Stimulated activated naive B cell treated with anti-CD40 and anti-IgM and Interleukin-4, amounts not matched to agents 10 μg/mL and 1 μg/mL and 100 μg/mL, for 72 hours (primary cell): Measurements from ENCODE around the gene RPGRIP1L.

Experiments
- ATAC-seq, 2 donors: fragments of 150-1000 bp; cut with Tn5 transposase; replicated peaks; 2 replicates each; pipeline ENCODE4 v1.10.0; 2021; ENCODE audit warnings: moderate library complexity in 1 of 2
- DNase-seq: peaks from one replicate; pipeline ENCODE4 v3.0.0; 2021
- H3K27ac Mint-ChIP-seq: one replicate; pipeline ENCODE4 v1.8.0; 2022; ENCODE audit warnings: mild to moderate bottlenecking, mixed read lengths
- H3K27me3 Mint-ChIP-seq, 2 donors: one replicate each; pipeline ENCODE4 v1.8.0; 2022; ENCODE audit warnings: mixed read lengths in 2 of 2
- H3K36me3 Mint-ChIP-seq, 2 donors: one replicate each; pipeline ENCODE4 v1.8.0; 2022; ENCODE audit warnings: mixed read lengths in 2 of 2, mild to moderate bottlenecking in 1 of 2
- H3K4me1 Mint-ChIP-seq, 2 donors: one replicate each; pipeline ENCODE4 v1.8.0; 2022; ENCODE audit warnings: mixed read lengths in 2 of 2, mild to moderate bottlenecking in 1 of 2
- H3K4me3 Mint-ChIP-seq, 2 donors: one replicate each; pipeline ENCODE4 v1.8.0; 2022; ENCODE audit warnings: mild to moderate bottlenecking in 2 of 2, mixed read lengths in 2 of 2, moderate library complexity in 1 of 2
- H3K9me3 Mint-ChIP-seq, 2 donors: one replicate each; pipeline ENCODE4 v1.8.0; 2022; ENCODE audit warnings: mixed read lengths in 2 of 2, mild to moderate bottlenecking in 1 of 2

RPGRIP1L gene

DNA sequence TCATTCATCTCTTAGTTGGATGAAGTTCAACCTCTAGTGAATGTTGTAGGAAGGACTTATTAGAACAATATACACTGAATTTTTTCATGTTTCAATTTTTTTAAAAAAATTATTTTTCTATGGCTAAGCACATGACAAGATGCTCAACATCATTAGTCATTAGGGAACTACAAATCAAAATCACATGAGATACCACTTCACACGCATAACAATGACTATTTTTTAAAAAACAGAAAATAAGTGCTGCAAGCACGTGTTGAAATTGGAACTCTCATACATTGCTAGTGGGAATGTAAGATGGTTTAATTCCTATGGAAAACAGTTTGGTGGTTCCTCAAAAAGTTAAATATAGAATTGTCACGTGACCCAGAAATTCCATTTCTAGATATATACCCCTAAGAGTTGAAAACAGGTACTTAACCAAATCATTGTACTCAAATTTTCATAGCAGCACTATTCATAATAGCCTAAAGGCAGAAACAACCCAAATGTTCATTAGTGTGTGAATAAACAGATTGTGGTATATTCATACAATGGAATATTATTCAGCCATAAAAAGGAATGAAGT lies 115.5 kb downstream of the RPGRIP1L start:
- H3K4me1 Mint-ChIP-seq: no peaks in the 10 kb centered on the region
- peaks cover 0 to 5% of the 10 kb centered on the region in 2 donors for H3K9me3 Mint-ChIP-seq
- peaks cover 0 to 4% of the 10 kb centered on the region in 2 donors for H3K27me3 Mint-ChIP-seq
- ATAC-seq: no peak
- peaks cover 0 to 3% of the 10 kb centered on the region in 2 donors for H3K36me3 Mint-ChIP-seq
- no peak overlapping the region for H3K4me3 Mint-ChIP-seq
- no peak overlapping the region for H3K27ac Mint-ChIP-seq
- DNase-seq: no peak

DNA sequence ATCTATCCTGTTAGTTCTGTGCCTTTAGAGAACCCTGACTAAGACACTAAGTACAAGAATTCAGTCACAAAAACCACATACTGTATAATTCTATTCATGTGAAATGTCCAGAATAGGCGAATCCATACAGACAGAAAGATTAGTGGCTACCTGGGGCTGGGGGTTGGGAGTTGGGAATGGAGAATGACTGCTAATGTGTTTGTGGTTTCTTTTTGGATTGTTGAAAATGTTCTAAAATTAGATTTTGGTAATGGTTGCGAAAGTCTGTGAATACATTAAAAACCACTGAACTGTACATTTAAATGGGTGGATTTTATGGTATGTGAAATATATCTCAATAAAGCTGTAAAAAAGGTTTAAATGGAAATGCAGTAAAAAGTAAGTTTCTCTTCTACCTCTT lies 120.3 kb downstream of the RPGRIP1L start:
- no peak for ATAC-seq
- DNase-seq: no peak
- Mint-ChIP-seq H3K9me3 (no peaks in the 10 kb centered on the region), H3K4me3 (no peak overlapping the region), H3K27me3 (peaks cover 4 to 9% of the 10 kb centered on the region in 2 donors), H3K27ac (no peak overlapping the region), H3K4me1 (no peaks in the 10 kb centered on the region), H3K36me3 (no peaks in the 10 kb centered on the region)

DNA sequence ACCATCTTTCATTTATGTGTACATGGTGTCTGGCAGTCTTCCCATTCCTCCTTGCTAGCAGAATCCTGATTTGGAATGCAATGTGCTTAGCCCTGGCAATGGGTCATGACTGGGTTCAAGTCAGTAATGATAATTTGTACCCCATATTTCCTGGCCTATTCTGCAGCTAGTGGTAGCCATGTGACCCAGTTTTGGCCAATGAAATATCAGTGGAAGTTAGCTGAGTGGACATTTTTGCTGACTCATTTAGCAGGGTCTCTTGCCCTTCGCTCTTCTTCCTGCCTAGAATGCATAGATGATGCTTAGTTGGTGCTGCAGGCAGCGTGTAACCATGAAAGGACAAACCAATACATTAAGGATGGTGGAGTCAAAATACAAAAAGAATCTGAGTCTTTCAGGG lies 121.9 kb downstream of the RPGRIP1L start:
- DNase-seq (no peak), ATAC-seq (no peak)
- Mint-ChIP-seq H3K9me3 (no peaks in the 10 kb centered on the region), H3K36me3 (no peaks in the 10 kb centered on the region), H3K27me3 (peaks cover 7 to 9% of the 10 kb centered on the region in 2 donors), H3K27ac (no peak overlapping the region), H3K4me3 (no peak overlapping the region), H3K4me1 (no peaks in the 10 kb centered on the region)

DNA sequence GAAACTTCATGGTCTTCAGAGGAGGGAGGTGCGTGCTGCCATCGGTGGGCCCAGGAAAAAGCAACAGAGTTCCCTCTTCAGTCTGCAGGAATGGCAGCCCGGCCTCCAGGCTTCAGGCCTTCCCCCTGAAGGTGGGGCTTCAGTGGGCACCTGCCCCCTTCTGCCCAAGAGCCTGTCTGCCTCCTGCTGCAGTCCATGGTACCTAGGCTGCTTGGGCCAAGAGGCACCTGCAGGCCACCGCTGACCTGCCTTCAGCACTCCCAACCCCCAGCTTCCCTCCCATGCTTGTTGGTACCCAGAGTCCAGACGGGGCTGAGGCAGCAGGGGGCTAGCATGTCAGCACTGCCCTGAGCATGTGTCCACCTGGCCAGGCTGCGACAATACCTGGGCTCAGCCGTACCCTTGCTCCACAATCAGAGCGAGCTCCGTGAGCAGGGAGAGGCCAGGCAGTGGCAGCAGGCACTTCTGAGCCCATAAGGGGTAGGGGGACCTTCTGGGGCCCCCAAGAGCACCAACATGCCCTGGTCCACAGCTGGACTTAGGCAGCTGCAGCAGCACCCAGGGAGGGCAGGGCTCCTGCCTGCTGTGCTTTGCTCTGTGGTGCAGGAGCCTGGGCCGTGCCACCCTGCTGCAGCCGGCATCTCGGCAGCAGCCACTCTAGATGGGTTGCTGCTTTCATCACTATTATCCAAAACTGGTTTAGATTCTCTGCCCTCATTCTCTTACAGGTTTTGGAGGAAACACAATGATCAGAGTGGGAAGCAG lies 123.4 kb downstream of the RPGRIP1L start:
- Mint-ChIP-seq H3K4me3 (no peak overlapping the region), H3K9me3 (no peaks in the 10 kb centered on the region), H3K27me3 (peaks cover 7 to 14% of the 10 kb centered on the region in 2 donors), H3K4me1 (no peaks in the 10 kb centered on the region), H3K27ac (no peak overlapping the region), H3K36me3 (no peaks in the 10 kb centered on the region)
- DNase-seq (no peak), ATAC-seq (no peak)

DNA sequence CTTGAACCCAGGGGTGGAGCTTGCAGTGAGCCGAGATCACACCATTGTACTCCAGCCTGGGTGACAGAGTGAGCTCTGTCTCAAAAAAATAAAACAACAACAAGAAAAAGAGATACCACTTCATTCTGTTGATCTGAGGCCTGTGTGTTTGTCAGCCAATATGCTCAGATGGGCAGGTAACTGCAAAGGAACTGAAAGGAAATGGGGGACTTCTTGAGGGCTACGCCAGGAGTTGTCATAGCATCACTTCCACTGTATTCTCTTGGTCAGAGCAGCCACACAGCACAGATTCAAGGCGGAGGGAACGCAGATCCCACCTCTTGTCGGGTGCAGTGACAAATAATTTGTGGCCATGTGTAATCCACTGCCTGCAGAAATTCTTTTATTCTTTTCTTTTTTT lies 126.8 kb downstream of the RPGRIP1L start:
- H3K4me3 Mint-ChIP-seq: no peak overlapping the region
- H3K27ac Mint-ChIP-seq: no peak overlapping the region
- peaks cover 7 to 14% of the 10 kb centered on the region in 2 donors for H3K27me3 Mint-ChIP-seq
- no peaks in the 10 kb centered on the region for H3K4me1 Mint-ChIP-seq
- ATAC-seq: no peak
- H3K9me3 Mint-ChIP-seq: peaks cover 9% of the 10 kb centered on the region in 2 donors
- peaks cover 0 to 7% of the 10 kb centered on the region in 2 donors for H3K36me3 Mint-ChIP-seq
- no peak for DNase-seq

DNA sequence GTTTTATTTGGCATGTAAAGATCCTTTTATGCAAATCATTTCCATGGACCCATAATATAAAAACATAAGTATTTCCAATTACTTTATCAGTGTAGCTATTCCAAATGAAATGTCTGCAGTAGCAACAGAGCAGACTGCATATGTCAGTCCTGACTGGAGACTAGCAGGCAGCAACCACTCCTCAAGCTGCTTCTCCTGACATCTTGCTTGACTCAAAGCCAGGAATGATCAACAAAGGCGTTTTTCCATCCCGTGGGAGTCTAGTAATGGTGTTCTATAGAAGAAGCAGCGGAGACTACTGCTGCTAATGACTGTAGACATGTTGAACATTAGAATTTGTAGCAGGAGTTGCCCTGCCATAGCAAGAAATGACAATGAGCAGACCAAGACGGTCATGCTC lies 127.4 kb downstream of the RPGRIP1L start:
- Mint-ChIP-seq H3K27me3 (peaks cover 7 to 17% of the 10 kb centered on the region in 2 donors), H3K4me1 (no peaks in the 10 kb centered on the region), H3K27ac (no peak overlapping the region), H3K9me3 (peaks cover 15% of the 10 kb centered on the region in 2 donors), H3K4me3 (no peak overlapping the region), H3K36me3 (peaks cover 3 to 7% of the 10 kb centered on the region in 2 donors)
- no peak for DNase-seq
- ATAC-seq: no peak

DNA sequence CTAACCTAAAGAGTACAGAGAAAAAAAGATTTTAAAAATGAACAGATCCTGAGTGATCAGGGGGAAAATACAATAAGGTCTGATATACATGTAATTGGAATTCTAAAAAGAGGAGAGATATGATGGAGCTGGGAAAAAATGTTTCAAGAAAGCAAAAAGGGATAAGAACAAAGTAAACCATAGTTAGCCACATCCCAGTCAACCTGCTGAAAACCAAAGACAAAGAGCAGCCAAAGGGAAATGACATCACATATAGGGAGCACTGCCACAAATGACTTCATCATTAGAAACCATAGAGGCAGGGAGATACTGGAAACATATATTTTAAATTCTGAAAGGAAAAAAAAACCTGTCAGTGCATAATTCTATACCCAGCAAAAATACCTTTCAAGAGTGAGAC lies 131.9 kb downstream of the RPGRIP1L start:
- H3K27me3 Mint-ChIP-seq: peaks cover 11 to 27% of the 10 kb centered on the region in 2 donors
- H3K9me3 Mint-ChIP-seq: peaks cover 20 to 21% of the 10 kb centered on the region in 2 donors
- DNase-seq: no peak
- H3K4me1 Mint-ChIP-seq: no peaks in the 10 kb centered on the region
- no peak overlapping the region for H3K27ac Mint-ChIP-seq
- ATAC-seq: no peak
- H3K4me3 Mint-ChIP-seq: no peak overlapping the region
- H3K36me3 Mint-ChIP-seq: peaks cover 9 to 11% of the 10 kb centered on the region in 2 donors

DNA sequence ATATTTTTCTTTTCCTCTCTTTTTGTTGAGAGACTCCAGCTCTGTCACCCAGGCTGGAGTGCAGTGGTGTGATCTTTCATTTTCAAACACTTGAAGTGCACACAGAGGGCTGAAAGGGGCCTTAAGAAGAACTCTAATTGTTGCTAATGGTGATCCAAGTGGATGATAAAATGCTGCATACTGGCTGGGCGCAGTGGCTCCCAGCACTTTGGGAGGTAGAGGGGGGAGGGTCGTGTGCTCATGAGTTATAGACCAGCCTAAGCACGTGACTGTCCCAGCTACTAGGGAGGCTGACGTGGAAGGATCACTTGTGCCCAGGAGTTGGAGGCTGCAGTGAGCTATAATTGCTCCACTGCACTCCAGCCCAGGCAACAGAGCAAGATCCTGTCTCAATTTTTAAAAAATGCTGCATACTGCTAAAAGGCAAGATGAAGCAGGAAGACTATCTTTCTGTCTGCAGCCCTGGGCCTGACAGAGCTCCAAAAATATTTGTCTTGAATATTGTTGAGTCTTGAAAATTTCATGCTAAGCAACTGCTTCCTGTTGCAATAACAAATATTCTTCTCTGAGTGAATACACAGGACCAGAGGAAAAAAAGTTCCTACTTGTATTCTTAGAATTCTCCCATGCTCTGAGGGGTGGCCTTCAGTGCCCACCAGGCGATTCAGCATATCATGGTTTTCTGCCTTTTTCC lies 137.0 kb downstream of the RPGRIP1L start:
- ATAC-seq: no peak
- Mint-ChIP-seq H3K4me3 (no peak overlapping the region), H3K9me3 (peaks cover 9 to 10% of the 10 kb centered on the region in 2 donors), H3K36me3 (peaks cover 4 to 9% of the 10 kb centered on the region in 2 donors), H3K27me3 (peaks cover 11 to 22% of the 10 kb centered on the region in 2 donors), H3K4me1 (no peaks in the 10 kb centered on the region), H3K27ac (no peak overlapping the region)
- no peak for DNase-seq

DNA sequence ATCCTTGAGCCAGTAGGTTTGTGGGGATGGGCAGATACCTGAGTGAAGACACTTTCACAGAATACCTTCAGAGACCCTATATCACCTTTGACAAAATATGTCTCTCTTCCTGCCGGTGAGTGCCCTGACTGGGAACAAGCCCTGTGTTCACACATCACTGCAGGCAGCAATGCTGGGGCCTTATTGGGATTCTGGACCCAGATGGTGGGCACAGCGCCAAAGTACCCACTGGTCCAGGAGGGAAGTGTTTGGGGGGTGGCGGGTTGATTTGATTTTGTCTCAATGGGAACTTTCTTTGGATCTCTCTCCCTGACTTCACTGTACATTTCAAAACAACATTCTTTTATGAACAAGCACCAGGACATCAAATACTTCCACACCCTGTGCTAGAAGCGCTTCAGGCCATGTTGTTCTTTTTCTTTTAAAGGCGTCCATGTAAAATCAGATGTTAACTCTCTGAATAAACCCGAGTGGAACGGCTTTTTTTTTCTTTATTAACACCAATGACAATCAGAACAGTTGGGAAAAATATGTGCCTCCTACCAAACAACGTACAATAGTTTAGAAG lies 138.3 kb downstream of the RPGRIP1L start:
- Mint-ChIP-seq H3K27ac (no peak overlapping the region), H3K36me3 (peaks cover 0 to 6% of the 10 kb centered on the region in 2 donors), H3K27me3 (peaks cover 7 to 13% of the 10 kb centered on the region in 2 donors), H3K4me3 (no peak overlapping the region), H3K9me3 (peaks cover 0 to 2% of the 10 kb centered on the region in 2 donors), H3K4me1 (no peaks in the 10 kb centered on the region)
- DNase-seq (no peak), ATAC-seq (no peak)

DNA sequence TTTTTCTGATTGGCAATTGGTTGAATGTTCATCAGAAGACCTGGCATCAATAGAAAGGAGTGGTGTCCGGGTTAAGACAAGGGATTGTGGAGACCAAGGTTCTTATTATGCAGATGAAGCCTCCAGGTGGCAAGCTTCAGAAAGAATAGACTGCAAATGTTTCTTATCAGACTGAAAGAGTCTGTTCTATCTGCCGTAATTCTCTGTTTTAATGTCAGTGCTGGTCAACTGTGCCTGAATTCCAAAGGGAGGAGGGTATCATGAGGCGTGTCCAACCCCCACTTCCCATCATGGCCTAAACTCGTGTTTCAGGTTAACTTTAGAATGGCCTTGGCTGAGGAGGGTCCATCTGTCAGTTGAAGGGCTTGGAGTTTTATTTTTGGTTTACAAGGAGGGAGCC lies 140.2 kb downstream of the RPGRIP1L start:
- Mint-ChIP-seq H3K4me1 (no peaks in the 10 kb centered on the region), H3K4me3 (no peak overlapping the region), H3K36me3 (peaks cover 0 to 3% of the 10 kb centered on the region in 2 donors), H3K27me3 (peaks cover 4 to 6% of the 10 kb centered on the region in 2 donors), H3K9me3 (no peaks in the 10 kb centered on the region), H3K27ac (no peak overlapping the region)
- ATAC-seq (no peak), DNase-seq (no peak)

DNA sequence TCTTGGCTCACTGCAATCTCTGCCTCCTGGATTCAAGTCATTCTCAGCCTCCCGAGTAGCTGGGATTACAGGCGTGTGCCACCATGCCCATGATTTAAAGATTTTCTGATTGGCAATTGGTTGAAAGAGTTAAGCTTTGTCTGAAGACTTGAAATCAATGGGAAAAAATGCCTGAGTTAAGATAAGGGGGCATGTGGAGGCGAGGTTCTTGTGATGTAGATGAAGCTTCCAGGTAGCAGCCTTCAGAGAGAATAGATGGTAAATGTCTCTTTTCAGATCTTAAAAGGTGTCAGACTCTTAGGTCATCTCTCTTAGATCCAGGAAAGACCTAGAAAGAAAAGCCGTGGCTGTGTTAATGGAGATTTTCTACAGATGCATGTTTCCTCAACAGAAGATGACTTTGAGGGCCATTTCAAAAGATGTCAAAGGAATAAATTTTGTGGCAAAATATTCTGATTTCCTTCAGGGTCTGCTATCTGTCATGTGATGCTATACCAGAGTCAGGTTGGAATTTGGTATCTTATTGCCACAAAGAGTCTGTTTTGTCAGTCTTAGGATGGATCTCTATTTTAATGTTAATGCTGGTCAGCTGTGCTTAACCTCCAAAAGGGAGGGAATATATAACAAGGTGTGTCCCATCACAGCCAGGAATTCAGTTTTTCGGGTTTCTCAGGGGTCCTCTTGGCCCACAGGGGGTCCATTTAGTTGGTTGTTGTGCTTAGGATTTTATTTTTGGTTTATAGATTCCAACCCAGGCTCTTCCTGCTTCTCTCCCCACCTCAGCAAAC lies 142.4 kb downstream of the RPGRIP1L start:
- H3K27ac Mint-ChIP-seq: no peak overlapping the region

DNA sequence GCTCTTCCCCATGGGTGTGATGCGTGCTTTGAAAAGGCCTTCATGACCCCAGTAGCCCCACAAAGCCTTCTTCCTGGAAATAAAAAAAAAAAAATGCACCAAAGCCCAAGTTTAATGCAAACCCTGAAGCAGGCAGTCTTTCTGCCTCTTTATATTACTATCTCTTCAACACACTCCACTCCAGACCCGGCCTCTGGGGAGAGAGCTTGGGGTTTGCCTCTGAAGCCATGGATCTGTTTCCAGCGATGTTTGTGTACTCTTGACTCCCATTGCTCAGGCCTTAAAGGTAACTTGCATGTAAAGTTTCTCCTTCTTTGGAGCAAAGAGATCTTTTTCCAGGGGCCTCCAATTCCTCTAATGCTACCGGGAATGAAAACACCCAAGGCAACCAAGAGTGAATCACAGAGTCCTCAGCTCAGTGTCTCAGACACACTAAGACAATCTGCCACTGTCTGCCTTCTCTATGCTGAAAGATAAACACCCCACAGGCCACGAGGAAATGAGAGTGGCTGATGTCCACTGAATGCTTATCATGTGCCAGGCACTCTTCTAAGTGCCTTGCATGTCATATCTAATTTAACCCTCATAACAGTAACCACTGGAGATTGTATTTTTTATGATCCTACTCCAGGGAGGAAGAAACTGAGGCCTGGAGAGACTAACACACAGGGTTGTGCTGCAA lies 144.2 kb downstream of the RPGRIP1L start:
- H3K36me3 Mint-ChIP-seq: no peaks in the 10 kb centered on the region
- H3K4me3 Mint-ChIP-seq: no peak overlapping the region
- H3K9me3 Mint-ChIP-seq: no peaks in the 10 kb centered on the region
- no peaks in the 10 kb centered on the region for H3K4me1 Mint-ChIP-seq
- H3K27ac Mint-ChIP-seq: no peak overlapping the region
- ATAC-seq (no peak), DNase-seq (no peak)
- no peaks in the 10 kb centered on the region for H3K27me3 Mint-ChIP-seq

More for the DNA sequence above, 142.4 kb downstream of the RPGRIP1L start:
- ATAC-seq: no peak
- Mint-ChIP-seq H3K9me3 (no peaks in the 10 kb centered on the region), H3K4me3 (no peak overlapping the region), H3K27me3 (no peaks in the 10 kb centered on the region), H3K4me1 (no peaks in the 10 kb centered on the region), H3K36me3 (no peaks in the 10 kb centered on the region)
- DNase-seq: no peak

DNA sequence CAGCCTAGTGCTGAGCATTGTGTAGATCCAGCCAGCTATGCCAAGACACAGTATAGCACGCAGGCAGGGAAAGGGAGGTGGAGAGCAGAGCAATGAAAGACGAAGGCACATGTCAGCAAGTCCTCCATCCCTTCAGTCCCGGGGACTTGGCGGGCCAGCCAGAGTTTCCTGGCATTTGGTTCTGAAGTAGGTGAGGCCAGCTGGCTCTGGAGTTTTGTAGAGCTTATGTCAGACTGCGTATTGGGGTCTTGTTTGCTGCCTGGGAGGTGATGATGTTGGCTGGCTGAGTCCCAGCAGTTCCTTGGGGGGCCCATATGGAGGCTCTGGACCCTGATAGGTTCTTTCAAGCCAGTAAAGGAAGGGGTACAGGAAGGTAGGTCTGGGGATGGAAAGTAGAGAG lies 144.9 kb downstream of the RPGRIP1L start:
- ATAC-seq (no peak), DNase-seq (no peak)
- H3K27me3 Mint-ChIP-seq: peaks cover 0 to under 1% of the 10 kb centered on the region in 2 donors
- no peaks in the 10 kb centered on the region for H3K4me1 Mint-ChIP-seq
- H3K27ac Mint-ChIP-seq: no peak overlapping the region
- H3K36me3 Mint-ChIP-seq: no peaks in the 10 kb centered on the region
- H3K4me3 Mint-ChIP-seq: no peak overlapping the region
- H3K9me3 Mint-ChIP-seq: no peaks in the 10 kb centered on the region
